Stimulated activated CD4-positive, alpha-beta T cell treated with anti-CD3 and anti-CD28 coated beads, Interleukin-2, amount 100 ng/mL, for 4 hours (primary cell): Measurements from ENCODE around the gene ENSA.
"Not testable (repeated sequence)": the region's sequence is repeated elsewhere in the genome, so short reads cannot be mapped to it uniquely, and the experiment has no call there.

Experiments used
- DNase-seq: peaks from one replicate; pipeline ENCODE4 v3.0.0-alpha.2; 2020; ENCODE audit warnings: low read depth

Gene ENSA

GRCh38 chr1:150621497-150622302 is 7.7 kb downstream of the ENSA start:
- peak; percentile 54 for DNase-seq

- DNase-seq: no peak
Measured at GRCh38 chr1:150620919-150621318, 8.5 kb downstream of the ENSA start.

GRCh38 chr1:150619576-150620509 is 9.6 kb downstream of the ENSA start:
- no peak for DNase-seq

- DNase-seq: no peak
Measured at GRCh38 chr1:150615346-150616201, 13.8 kb downstream of the ENSA start.

- DNase-seq: peak; percentile 43
Measured at GRCh38 chr1:150613061-150613920, 16.1 kb downstream of the ENSA start.

- DNase-seq: no peak
Measured at GRCh38 chr1:150612014-150612345, 17.4 kb downstream of the ENSA start.

- DNase-seq: no peak
Measured at GRCh38 chr1:150610576-150610975, 18.8 kb downstream of the ENSA start.

GRCh38 chr1:150609732-150610131 is 19.7 kb downstream of the ENSA start:
- DNase-seq: no peak

GRCh38 chr1:150606463-150607142 is 22.8 kb downstream of the ENSA start:
- DNase-seq: no peak

GRCh38 chr1:150605451-150605731 is 24.0 kb downstream of the ENSA start:
- not testable (repeated sequence) for DNase-seq

- no peak for DNase-seq
Measured at GRCh38 chr1:150604226-150604588, 25.2 kb downstream of the ENSA start.

GRCh38 chr1:150603711-150604110 is 25.7 kb downstream of the ENSA start:
- no peak for DNase-seq

GRCh38 chr1:150602372-150602771 is 27.0 kb downstream of the ENSA start:
- not testable (repeated sequence) for DNase-seq

GRCh38 chr1:150601540-150601939 is 27.9 kb downstream of the ENSA start:
- no peak for DNase-seq

GRCh38 chr1:150598346-150598745 is 31.1 kb downstream of the ENSA start:
- not testable (repeated sequence) for DNase-seq

- DNase-seq: no peak
Measured at GRCh38 chr1:150596976-150597375, 32.4 kb downstream of the ENSA start.

GRCh38 chr1:150596095-150596892 is 33.1 kb downstream of the ENSA start:
- no peak for DNase-seq

GRCh38 chr1:150582371-150582770 is 47.0 kb downstream of the ENSA start:
- DNase-seq: no peak

GRCh38 chr1:150581962-150582361 is 47.5 kb downstream of the ENSA start:
- not testable (repeated sequence) for DNase-seq

- DNase-seq: not testable (repeated sequence)
Measured at GRCh38 chr1:150581437-150581836, 48.0 kb downstream of the ENSA start.
